ENCODE results near the gene LSM6. TPM values are rescaled to one million over a fixed set of nuclear protein-coding genes. Genes with fewer than 3 reads are reported as not detected.

Gene LSM6
- 40.9 TPM for total RNA-seq (ENCODE audit: insufficient read depth, low replicate concordance)

GRCh38 chr4:146175541-146176453 lies at the start of gene LSM6:
Gene LSM6, plus strand, starts transcription at chr4:146175718. Its CDS starts 7,204 bp downstream, at chr4:146182922.
- DNase-seq (ENCODE audit: low spot score), result peak; percentile 94

GRCh38 chr4:146132445-146132844 lies 43.1 kb upstream of the LSM6 start:
- no peak for DNase-seq (ENCODE audit: low spot score)

GRCh38 chr4:146134761-146135445 lies 40.6 kb upstream of the LSM6 start:
- no peak for DNase-seq (ENCODE audit: low spot score)

DNA sequence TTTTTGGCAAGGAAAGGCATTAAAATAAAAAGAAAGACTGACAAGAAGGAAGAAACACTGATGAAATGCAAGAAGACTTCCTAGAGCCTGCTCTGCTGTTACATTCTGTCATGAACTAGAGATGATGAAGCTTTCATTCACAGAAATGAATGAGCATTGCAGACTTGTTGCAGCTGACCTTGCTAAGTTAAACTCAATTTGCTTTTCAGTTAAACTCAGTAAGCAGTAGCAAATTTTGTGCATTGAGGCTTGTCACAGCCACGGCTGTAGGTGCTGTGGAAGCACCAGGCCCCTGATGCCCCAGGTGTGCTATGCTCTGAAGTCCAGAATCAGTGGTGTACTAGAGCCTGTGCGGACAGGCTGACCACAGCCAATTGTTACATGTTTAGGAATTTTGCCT lies 39.6 kb upstream of the LSM6 start:
- DNase-seq (ENCODE audit: low spot score), result no peak

DNA sequence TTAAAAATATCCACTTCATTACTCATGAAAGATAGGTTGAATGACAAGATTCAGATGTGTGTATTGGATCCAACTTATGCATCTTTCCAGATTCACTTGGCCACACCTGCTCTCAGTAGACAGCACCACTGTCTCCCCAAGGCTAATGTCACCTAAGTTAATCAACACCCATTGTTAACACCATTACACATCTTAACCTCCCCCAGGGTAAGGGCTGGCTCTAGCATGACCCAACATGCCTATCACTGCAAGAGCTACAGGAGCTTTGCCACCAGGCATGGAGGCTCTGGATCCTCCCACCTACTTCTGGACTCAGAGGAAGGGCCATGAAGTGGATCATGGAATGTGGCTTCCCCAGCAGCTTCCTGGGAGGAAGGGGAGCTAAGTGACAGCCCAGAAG lies 32.8 kb upstream of the LSM6 start:
- DNase-seq (ENCODE audit: low spot score), result no peak

DNA sequence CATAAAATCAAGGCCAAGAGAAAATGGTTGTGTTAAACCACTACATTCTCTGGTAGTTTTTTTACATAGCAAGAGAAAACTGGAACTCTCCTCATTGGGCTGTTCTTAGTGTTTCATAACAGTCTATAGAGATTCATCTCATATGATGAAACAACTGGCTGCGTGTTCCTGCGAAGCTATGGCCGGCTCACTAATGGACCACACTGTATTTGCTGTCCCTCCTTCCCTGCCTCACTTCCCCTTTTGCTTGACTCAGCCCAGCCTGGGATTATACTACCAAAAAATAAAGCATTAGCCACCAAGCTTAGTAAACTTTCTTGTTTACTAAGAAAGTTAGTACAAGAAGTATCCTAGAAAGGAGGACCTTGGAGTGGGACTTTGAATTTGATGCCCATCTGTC lies 31.6 kb upstream of the LSM6 start:
- no peak for DNase-seq (ENCODE audit: low spot score)

DNA sequence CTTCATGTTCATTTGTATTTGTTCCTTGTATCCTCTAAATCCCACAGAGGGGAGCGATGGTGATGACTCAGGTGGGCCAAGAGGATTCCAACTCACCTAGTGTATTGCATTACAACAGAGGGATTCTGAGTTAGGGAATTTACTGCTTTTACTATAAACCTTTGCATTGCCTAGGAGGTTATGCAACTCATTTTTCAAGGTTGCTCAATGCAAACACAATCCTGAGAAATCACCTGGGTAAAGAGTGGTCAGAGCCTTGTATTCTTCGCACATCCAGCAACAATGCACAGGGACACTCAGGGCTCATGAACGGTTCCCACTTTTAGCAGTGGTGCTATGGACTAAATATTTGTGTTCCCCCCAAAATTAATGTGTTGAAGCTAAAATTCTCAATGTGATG lies 28.6 kb upstream of the LSM6 start:
- DNase-seq (ENCODE audit: low spot score), result no peak

DNA sequence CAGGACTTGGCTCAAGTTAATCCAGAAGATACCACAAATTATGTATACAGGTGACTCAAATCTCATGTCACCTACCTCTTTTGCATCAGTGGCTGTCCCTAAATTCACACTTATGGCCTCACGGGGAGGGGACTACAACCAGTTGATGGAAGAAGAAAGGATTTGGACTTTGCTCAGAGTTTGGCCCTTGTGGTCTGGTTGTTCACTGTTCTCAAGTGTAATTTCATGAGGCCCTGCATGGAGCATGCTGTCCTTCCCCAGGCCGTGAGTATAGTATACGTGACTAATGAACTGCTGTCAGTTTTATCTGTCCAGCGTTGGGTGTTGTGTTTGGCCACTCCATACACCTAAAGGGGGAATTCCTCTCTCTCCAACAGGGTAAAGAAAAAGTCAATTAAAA lies 27.5 kb upstream of the LSM6 start:
- DNase-seq (ENCODE audit: low spot score), result no peak

GRCh38 chr4:146154057-146154456 lies 21.5 kb upstream of the LSM6 start:
- DNase-seq (ENCODE audit: low spot score), result no peak

DNA sequence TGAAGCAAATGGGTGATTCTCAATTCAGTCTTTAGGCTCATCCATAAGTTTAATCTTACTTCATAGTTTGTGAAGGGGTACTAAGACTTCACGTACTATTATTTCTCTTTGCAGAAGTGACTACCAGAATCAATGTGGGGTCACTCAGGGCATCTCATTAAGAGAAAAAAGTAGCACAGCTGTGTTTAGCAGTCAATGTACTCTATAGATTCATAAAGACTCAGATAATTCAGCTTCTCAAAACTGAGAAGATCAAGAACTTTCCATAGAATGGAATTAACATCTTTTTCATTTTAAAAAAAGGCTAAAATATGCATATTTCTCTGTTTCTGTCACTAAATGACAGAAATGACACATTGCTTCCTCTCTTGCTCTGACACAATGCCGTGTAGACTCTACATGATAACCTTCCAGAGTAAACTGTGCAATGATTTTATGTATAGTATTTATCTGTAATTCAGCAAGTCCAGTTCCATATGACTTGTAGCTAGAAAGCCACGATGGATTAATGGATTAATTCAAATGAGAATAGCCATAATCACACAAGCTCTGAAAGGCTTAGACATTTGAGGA lies 20.3 kb upstream of the LSM6 start:
- DNase-seq (ENCODE audit: low spot score), result no peak

DNA sequence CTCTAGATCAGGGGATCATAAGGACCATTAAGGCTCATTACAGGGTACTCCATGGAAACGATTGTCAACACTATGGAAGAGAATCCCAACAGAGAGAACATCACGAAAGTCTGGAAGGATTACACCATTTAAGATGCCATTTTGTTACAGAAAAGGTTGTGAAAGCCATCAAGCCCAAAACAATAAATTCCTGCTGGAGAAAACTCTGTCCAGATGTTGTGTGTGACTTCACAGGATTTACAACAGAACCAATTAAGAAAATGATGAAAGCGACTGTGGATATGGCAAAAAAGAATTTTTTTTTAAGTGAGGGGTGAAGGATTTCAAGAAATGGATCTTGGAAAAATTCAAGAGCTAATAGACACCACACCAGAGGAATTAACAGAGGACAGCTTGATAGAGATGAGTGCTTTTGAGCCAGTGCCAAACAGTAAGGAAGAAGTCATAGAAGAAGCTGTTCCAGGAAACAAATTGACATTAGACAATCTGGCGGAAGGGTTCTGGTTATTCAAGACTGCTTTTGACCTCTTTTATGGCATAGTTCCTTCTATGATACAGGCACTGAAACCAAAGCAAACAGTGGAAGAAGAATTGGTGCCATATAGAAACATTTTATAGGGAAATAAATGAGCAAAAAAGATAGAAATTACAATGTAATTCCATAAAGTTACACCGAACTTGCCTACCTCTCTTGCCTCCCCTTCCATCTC lies 17.3 kb upstream of the LSM6 start:
- no peak for DNase-seq (ENCODE audit: low spot score)

DNA sequence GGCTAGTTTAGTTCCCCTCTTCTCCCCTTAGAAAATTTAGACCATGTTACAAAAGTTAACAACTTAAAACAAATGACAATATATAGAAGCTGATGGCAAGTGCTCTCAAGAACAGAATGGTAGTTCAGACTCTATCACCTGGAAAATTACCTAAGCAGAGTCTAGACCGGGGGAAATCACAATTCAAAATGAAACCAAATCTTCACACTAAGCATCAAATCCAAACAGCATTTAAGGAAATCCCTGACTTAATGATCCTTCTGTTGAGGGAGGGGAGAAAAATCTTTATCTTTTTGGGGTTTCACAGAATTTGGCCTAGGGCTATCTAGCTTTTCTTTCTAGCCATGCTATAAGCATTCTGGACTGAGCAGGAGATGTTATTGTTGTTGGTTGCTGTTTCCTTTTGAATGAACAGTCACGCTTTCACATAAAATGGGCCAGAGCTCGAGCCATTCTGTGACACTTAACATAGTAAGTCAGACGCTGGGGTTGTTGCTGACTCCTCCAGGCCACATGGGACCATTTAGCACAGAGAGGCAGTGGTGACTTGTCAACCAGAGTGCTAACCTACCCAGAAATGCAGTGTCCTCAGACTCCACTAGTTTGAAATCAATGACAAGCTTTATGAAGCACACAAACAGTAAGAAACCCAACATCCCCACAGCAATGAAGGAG lies 16.0 kb upstream of the LSM6 start:
- no peak for DNase-seq (ENCODE audit: low spot score)

DNA sequence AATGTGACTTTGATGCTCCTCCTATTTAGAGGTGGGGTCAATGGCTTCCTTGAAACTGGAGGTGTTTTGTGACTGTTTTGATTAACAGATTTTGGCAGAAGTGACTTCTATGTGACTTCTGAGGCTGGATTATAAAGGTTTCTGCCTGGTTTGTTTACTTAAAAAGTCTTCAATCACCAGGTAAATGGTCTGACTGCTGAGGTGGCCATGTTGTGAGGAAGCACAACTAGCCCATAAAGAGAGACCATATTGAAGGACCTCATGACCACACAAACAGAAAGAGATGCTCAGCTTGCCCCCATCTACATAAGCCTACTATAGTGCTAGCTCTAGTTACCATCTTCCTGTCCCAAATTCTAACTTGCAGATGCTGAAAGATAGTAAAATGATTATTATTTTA lies 14.3 kb upstream of the LSM6 start:
- DNase-seq (ENCODE audit: low spot score), result no peak

DNA sequence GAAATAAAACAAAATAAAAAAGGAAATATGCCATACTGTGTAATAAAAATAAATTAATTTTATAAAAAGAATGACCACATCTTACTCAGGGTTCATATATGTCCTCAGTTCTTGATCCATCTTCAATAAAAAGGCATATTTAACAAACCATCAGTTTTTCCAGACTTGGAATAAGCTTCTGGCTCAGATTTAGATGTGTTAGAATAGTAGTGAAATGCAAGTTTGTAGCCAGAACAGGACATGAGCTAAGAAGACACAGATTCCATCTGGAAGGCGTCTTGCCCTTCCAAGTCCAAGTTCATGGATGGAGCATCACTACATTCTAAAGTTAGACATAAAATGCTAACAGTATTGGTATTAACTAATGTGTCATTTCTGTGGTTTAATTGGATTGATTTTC lies 10.3 kb upstream of the LSM6 start:
- DNase-seq (ENCODE audit: low spot score), result no peak

GRCh38 chr4:146165840-146166239 lies 9.7 kb upstream of the LSM6 start:
- no peak for DNase-seq (ENCODE audit: low spot score)

GRCh38 chr4:146170149-146170548 lies 5.4 kb upstream of the LSM6 start:
- no peak for DNase-seq (ENCODE audit: low spot score)

- no peak for DNase-seq (ENCODE audit: low spot score)
Observed at GRCh38 chr4:146176891-146177290, 1.4 kb downstream of the LSM6 start.

- DNase-seq (ENCODE audit: low spot score), result no peak
Observed at GRCh38 chr4:146178126-146178525, 2.6 kb downstream of the LSM6 start.

DNA sequence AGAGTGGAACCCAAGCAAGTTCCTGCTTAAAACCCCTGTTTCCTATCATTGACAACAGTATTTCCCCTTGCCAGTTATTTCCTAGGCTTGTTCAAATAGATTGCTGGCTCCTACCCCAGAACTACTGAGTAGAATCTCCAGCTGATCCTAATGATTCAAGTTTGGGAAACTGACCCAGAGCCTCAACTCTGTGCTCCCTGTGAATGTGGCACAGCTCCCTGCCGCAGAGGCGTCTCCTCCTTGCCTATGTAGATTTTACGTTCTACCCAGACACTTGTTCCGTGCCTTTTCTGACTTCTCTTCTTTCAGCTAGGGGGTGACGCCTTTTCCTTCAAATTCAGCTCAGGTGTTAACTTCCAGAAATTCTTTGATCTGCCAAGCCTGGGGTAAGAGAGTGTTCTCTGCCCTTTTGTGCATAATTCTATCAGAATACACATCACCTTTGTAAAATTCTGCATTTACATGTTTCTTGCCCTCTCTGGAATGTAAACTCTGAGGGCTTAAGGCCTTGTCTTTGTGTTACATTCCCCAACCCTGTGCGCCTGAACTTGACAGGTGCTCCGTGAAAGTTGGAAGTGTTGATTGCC lies 4.4 kb downstream of the LSM6 start:
- DNase-seq (ENCODE audit: low spot score), result no peak

DNA sequence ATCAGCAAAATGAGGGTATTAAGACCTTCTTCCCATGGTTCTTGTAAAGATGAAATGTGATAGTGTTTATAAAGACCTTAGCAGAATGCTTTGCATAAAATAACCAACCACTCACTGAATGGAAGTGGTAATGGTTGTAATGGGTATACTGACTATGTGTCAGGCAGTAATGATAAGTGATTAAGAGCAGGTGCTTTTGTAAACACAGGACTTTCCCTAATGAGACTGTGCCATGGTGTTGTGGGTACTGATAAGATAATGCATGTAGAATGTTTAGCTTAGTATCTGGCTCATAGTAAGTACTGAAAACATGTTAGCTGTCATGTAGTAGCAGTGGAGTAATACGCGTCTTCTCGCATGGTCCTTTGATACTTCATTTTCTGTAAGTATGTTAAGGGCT lies 6.9 kb downstream of the LSM6 start:
- no peak for DNase-seq (ENCODE audit: low spot score)

- no peak for DNase-seq (ENCODE audit: low spot score)
Observed at GRCh38 chr4:146183209-146183608, 7.7 kb downstream of the LSM6 start.
